Calu3 (cell line): ENCODE results near the gene TSPAN5. TPM values are rescaled to one million over a fixed set of nuclear protein-coding genes. Genes with fewer than 3 reads are reported as not detected.

ENCODE experiments used
- BruUV-seq: library from RNA; stranded (reverse); fragments of 400-500 nt; replicated peaks from 2 replicates; lab custom pipeline; 2021; lab: Mats Ljungman, UMichigan
- CTCF ChIA-PET: fragments of 300-600 bp; sonication (Branson Sonifier 250); formaldehyde crosslinking; loops from one replicate; lab custom pipeline; 2022; ENCODE audit warnings: antibody characterized with exemption; lab: Charles Lee
- DNase-seq: peaks from one replicate; pipeline ENCODE4 v3.0.0; 2022
- H3K27ac Mint-ChIP-seq: one replicate; pipeline ENCODE4 v1.8.0; 2022; ENCODE audit warnings: mixed read lengths; ENCODE audit not compliant: unreplicated experiment
- H3K27me3 Mint-ChIP-seq: one replicate; pipeline ENCODE4 v1.8.0; 2022; ENCODE audit warnings: mixed read lengths; ENCODE audit not compliant: unreplicated experiment
- H3K36me3 Mint-ChIP-seq: one replicate; pipeline ENCODE4 v1.8.0; 2022; ENCODE audit warnings: mild to moderate bottlenecking, moderate library complexity, mixed read lengths; ENCODE audit not compliant: insufficient read depth, unreplicated experiment
- H3K4me1 Mint-ChIP-seq: one replicate; pipeline ENCODE4 v1.8.0; 2022; ENCODE audit warnings: mild to moderate bottlenecking, low read depth, mixed read lengths; ENCODE audit not compliant: unreplicated experiment
- H3K4me3 Mint-ChIP-seq: one replicate; pipeline ENCODE4 v1.8.0; 2022; ENCODE audit warnings: mild to moderate bottlenecking, low read depth, moderate library complexity, mixed read lengths; ENCODE audit not compliant: unreplicated experiment
- H3K9me3 Mint-ChIP-seq: one replicate; pipeline ENCODE4 v1.8.0; 2022; ENCODE audit warnings: low read depth, mixed read lengths; ENCODE audit not compliant: unreplicated experiment
- intact Hi-C: fragments of 100-400 bp; cut with micrococcal nuclease; formaldehyde crosslinking; loops from one replicate; pipeline ENCODE4 v1.10.0; 2022; ENCODE audit not compliant: unreplicated experiment
- total RNA-seq: library from RNA; stranded (reverse); gene quantifications from 2 replicates; pipeline ENCODE4 v1.2.3, GENCODE V29; 2022
- TF ChIP-seq, protein P1 (sequence below): fragments of 200-600 bp; IDR thresholded peaks from one replicate; pipeline ENCODE4 v1.8.0; 2022; ENCODE audit warnings: antibody characterized with exemption; ENCODE audit not compliant: unreplicated experiment

The TSPAN5 gene
- total RNA-seq, 1 experiment from 2014 or later, result 4.8 TPM

DNA sequence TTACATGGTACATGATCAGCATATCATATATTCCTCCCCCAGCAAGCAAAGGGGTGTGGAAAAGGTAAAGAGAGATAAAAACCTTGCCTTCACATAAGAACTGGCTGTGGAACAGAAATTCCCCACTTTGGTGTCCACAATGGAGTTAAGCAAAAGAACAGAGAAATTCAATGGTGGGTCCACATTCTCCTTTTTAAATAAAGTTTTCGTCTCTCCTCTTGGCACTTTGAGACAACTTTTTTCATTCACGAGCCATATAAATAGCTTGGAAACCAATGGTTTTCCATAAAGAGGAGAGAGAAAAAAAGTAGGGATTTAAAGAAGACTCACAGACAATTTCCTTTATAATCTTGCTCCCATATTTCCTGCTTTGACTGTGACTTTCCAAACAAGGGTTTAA, 148.1 kb downstream of the TSPAN5 start:
- DNase-seq, result no peak
- H3K9me3 Mint-ChIP-seq, result no peaks in the 10 kb centered on the region
- intact Hi-C loops, result no loop called here
- no peaks in the 10 kb centered on the region for H3K4me1 Mint-ChIP-seq
- H3K36me3 Mint-ChIP-seq, result no peaks in the 10 kb centered on the region
- H3K4me3 Mint-ChIP-seq, result no peak overlapping the region
- no peak overlapping the region for H3K27ac Mint-ChIP-seq
- CTCF ChIA-PET, result no interaction called here
- no peaks in the 10 kb centered on the region for H3K27me3 Mint-ChIP-seq
- TF ChIP-seq, protein P1, sequence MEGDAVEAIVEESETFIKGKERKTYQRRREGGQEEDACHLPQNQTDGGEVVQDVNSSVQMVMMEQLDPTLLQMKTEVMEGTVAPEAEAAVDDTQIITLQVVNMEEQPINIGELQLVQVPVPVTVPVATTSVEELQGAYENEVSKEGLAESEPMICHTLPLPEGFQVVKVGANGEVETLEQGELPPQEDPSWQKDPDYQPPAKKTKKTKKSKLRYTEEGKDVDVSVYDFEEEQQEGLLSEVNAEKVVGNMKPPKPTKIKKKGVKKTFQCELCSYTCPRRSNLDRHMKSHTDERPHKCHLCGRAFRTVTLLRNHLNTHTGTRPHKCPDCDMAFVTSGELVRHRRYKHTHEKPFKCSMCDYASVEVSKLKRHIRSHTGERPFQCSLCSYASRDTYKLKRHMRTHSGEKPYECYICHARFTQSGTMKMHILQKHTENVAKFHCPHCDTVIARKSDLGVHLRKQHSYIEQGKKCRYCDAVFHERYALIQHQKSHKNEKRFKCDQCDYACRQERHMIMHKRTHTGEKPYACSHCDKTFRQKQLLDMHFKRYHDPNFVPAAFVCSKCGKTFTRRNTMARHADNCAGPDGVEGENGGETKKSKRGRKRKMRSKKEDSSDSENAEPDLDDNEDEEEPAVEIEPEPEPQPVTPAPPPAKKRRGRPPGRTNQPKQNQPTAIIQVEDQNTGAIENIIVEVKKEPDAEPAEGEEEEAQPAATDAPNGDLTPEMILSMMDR, result no peak
- no TSS peak for BruUV-seq

DNA sequence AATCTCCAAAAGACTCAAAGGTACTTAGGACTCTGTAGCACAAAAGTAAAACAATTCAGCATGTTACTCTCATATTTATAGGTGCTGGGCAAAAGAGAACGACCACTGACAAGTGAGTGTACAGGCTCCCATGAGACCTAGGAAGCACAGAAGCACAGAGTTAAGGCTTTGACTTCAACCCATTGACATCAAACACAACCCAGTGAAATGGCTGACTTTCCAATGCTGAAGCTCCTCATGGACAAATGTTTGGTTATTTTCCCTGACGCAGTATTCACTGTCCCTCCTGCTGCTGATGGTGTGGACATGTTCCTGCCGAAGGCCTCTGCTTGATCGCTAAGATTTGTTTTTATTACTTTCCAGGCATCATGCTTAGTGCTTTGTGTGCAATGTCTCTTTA, 148.7 kb downstream of the TSPAN5 start:
- DNase-seq, result no peak
- H3K36me3 Mint-ChIP-seq, result no peaks in the 10 kb centered on the region
- no peak overlapping the region for H3K27ac Mint-ChIP-seq
- TF ChIP-seq, protein P1, result no peak
- intact Hi-C loops, result no loop called here
- no peaks in the 10 kb centered on the region for H3K27me3 Mint-ChIP-seq
- no peaks in the 10 kb centered on the region for H3K9me3 Mint-ChIP-seq
- H3K4me3 Mint-ChIP-seq, result no peak overlapping the region
- no peaks in the 10 kb centered on the region for H3K4me1 Mint-ChIP-seq
- no TSS peak for BruUV-seq
- CTCF ChIA-PET, result no interaction called here

DNA sequence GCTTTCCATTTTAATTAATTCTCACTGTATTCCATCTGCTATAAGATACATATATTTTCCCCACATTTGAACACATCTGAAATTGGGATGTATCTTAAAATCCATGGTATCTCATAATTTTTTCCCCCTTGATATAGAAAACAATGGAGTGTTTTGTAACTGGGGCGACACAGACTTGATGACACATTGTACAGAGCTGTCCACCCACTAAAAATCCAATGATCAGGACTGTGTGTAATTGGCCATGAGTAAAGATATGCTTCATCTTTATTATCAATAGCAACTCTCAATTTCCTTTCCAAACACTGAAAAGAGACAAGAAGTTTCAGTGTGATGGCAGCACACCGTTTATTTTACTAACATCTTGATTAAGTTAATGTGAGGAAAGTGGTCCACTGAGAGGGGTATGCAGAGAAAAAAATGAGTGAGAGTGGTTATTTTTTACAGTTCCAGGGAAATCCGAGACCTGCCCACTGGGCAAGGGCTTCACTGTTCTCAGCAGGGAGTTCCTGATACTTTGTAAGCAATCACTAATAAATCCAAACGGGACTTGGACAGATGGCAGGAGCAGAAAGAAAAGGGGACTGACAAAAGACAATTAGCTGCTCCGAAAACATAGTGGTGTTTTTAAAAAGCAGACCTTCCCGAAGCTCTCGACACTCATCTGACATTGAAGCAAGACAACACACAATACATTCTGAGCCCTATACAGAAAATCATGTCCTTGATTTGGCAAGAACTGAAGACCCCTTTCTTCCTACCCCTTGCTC, 149.4 kb downstream of the TSPAN5 start:
- H3K36me3 Mint-ChIP-seq, result no peaks in the 10 kb centered on the region
- TF ChIP-seq, protein P1, result no peak
- intact Hi-C loops, result no loop called here
- no peak for DNase-seq
- H3K27me3 Mint-ChIP-seq, result no peaks in the 10 kb centered on the region
- H3K9me3 Mint-ChIP-seq, result no peaks in the 10 kb centered on the region
- no peaks in the 10 kb centered on the region for H3K4me1 Mint-ChIP-seq
- CTCF ChIA-PET, result interaction anchor here (0.7 kb wide), 1 partner anchor 9 kb away, joined by 3 read pairs; no protein-coding TSS in a partner anchor
- no peak overlapping the region for H3K27ac Mint-ChIP-seq
- H3K4me3 Mint-ChIP-seq, result no peak overlapping the region
- BruUV-seq, result no TSS peak

DNA sequence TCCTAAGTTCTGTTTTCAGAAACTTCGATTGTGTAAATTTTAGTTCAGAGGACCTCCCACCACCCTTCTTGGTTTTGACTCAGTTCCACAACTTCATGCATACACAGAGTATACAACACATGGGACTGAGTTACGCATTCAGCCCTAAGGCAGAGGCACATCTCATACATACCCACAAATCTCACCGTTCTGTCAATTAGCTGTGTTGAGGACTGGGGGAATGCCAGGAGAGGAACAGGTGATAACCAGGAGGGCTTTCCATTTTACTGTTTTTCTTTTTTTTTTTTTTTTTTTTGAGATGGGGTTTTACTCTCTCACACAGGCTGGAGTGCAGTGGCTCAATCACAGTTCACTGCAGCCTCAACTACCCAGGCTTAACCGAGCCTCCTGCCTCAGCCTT, 150.2 kb downstream of the TSPAN5 start:
- no peaks in the 10 kb centered on the region for H3K9me3 Mint-ChIP-seq
- no peaks in the 10 kb centered on the region for H3K36me3 Mint-ChIP-seq
- intact Hi-C loops, result no loop called here
- no peaks in the 10 kb centered on the region for H3K27me3 Mint-ChIP-seq
- H3K4me3 Mint-ChIP-seq, result no peak overlapping the region
- CTCF ChIA-PET, result interaction anchor here (0.6 to 0.7 kb wide), 2 partner anchors 10 to 163 kb away, joined by 3 read pairs; no protein-coding TSS in a partner anchor
- TF ChIP-seq, protein P1, result no peak
- no peak overlapping the region for H3K27ac Mint-ChIP-seq
- no peaks in the 10 kb centered on the region for H3K4me1 Mint-ChIP-seq
- no TSS peak for BruUV-seq
- no peak for DNase-seq
